NCI-H1930 (cell line): ENCODE data around the gene ZNF280D.

Source experiments
- DNase-seq, 2 experiments: peaks; one replicate each; lab custom pipeline; 2025; lab: John Stamatoyannopoulos, UW

ZNF280D gene

DNA sequence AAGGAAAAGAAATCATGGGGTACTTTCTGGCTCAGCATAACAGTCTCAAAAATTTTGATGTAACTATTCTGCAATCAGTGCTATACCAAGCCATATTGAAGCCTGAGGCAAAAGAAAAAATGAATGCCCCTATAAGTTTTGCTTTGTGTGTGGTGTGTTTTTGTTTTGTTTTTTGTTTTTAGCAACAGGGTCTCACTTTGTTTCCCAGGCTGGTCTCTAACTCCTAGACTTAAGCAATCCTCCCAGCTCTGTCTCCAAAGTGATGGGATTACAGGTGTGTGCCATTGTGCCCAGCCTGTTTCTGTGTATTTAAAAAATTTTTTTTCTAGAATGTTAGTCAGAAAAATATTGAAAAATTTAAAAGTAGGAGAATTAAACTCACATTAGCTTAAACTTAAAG, 93.2 kb downstream of the ZNF280D start:
- DNase-seq: no peak

DNA sequence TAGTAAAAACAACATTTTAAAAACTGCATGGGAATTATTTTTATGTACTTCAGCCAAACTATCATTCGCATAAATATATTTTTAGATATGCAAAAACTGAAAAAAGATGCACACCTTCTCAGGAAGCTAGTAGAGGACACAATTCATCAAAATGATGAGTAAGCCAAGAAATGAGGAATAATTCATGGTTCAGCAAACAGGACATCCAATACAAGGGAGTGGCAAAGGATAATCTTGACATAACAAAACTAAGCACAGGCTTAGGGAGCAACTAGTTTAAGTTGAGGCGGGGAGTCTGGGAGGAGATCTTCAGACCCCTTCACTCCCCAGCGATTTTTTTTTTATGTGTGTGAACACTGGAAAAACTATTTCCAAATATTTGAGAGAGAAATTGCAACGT, 93.7 kb downstream of the ZNF280D start:
- no peak for DNase-seq

DNA sequence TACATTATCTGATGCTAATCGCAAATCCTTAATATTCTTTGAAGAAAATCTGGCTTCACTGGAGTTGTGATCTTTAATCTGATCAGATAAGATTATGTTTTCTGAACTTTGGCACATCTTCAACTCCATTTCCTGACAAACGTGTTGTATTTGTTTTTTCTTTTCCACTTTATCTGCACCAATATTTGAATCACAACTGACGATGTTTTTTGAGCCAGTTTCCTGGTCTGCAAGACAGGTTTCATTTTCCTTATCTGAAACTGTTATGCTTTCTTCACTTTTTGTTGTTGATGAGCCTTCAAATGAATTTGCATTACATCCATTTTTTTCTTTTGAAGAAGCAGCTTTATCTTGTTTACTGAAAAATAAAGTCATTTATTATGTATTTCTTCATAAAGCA, 101.5 kb downstream of the ZNF280D start:
- DNase-seq: no peak

DNA sequence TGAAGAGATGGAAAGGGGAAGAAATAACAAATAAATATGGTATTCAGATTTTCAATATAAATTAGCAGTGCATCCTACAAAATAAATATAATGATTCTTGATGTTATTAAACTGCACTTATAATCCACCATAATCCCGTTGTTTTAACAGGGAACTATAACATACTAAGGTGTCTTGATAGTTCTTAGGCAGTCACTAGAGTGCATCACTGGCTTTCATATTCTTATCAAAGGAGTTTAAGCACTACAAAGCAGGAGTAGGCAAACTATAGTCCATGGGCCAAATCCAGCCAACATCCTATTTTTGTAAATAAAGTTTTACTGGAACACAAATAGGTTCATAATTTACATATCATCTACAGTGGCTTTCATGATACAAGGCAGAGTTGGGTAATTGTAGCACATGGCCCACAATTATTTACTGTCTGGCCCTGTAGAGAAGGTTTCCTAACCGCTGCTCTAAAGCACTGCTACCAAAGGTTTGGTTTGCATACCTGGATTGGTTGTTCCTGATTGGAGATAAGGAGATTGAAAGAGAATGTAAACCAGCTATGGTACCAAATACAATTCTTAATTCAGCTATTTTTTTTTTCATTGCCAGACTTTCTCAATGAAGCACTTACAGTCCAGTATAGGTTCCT, 104.3 kb downstream of the ZNF280D start:
- DNase-seq: no peak

DNA sequence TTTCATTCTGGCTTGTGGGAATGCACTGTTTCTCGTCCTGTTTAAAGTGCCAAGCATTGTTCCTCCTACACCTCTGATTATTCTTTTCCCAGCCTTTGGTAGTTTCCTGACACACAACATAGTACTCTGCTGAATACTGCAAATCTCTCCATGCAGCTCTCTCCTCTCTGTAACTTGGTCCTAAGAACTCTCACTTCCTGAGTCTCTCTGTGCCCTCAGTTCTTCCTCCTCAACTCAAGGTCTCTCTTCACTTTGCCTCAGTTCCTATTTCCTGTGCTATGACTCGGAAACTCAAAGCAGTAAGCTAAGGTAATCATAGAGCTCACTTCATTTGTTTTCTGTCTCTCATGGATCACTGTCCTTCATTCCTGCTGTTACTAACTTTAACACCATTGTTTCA, 113.4 kb downstream of the ZNF280D start:
- no peak for DNase-seq

DNA sequence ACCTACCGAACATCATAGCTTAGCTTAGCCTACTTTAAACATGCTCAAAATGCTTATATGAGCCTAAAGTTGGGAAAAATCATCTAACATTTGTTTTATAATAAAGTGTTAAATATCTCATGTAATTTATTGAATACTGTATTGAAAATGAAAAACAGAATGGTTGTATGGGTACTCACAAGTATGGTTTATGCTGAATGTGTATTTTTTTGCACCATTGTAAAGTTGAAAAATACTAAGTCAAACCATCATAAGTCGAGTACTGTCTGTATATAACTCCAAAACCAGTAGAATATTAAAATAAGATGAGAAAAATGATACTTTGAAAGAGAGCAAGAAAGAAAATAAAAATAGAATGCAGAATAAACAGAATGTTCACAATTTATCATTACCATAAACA, 115.7 kb downstream of the ZNF280D start:
- no peak for DNase-seq

DNA sequence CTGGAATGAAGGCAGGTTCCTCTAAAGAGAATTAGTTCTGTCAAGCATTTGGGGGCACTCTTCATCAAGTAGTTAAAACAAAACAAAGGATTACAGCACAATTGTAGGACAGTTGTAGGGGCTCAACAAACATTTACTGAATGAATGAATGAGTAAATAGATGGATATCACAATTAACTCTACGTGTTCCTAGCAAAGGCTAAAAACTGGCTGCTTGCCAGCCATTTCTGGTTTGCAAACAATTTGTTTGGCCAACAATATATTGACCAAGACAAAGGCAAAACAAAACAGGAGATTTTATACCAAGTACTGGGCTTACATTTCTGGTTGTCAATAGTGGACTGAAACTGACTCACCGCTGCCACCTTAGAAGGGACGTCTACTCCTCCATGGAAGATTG, 116.8 kb downstream of the ZNF280D start:
- DNase-seq: peak in 1 of 2 experiments; percentile 25

DNA sequence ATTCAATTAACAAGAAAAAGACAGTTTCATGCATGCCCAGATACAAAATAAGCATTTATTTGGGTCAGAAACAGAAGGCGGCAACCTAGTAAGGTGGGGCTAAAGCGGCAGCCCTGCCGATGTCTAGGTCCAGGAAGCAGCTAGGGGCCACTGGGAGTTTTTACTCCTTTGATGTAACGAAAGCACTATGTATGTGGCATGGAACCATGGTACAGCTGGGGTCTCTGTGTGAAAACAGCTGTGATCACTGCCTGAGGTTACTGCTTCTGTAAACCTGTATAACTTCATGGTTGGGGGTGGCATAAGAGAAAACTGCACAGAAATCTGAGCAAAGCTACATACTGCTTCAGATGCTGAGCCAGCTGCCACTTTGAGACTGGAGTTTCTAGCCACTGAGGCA, 119.5 kb downstream of the ZNF280D start:
- no peak for DNase-seq

DNA sequence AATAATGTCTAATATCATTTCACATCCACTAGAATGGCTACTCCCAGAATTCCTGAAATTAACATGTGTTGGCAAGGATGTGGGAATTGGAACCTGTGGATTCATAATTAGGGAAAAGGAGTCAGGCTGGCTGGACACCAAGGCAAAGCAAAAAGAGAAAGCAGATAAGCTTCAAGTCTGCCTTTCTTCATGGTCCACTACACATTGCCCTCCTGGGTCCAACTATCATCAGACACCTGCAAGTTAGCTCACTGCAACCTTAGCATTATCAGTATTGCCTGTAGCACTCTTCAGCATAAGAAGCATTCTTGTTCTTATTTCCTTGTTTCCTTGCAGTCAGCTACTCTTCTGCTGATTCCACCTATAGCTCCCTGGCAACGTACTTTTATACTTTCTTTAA, 124.3 kb downstream of the ZNF280D start:
- DNase-seq: no peak

DNA sequence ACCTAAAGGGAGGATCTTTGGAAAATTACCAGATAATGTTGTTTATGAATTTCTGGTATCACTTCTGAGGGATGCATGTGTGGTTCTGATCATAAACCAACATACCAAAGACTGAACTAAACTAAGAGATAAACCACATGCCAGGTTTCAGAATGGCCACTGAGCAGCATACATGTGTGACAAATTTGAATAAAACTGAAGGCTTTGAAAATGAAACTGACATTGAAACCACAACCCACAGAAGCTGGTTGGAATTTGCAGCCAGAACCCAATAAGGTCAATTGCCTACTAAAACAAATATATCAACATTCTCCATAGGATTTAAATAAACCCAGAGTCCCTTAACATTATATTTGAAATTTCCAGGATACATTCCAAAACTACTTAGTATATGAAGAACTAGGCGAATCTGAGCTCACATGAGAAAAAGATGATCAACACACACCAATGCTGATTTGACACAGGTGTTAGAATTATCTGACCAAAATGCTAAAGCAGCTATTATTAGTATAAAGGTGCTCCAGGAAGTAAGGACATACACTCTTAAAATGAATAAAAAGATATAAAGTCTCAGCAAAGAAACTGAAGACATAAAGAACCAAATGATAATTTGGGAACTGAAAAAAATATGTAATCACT, 125.0 kb downstream of the ZNF280D start:
- no peak for DNase-seq

DNA sequence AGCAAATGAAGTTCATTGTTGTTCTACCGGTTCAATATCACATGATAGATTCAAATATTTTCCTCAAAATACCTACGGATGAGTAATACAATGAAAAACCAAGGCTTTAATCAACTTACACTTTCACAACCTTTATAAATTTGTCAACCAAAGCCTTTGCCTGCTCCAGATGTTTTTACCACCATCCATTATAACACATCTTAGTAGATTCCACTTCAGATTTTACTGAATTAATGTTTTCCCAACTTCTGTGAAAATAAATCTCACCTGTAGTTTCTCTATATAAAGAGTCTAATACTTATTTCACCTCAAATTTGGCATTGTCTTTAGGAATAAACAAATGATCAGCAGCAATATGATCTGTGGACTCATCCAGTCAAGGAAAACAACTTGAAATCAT, 131.1 kb downstream of the ZNF280D start:
- DNase-seq: no peak

DNA sequence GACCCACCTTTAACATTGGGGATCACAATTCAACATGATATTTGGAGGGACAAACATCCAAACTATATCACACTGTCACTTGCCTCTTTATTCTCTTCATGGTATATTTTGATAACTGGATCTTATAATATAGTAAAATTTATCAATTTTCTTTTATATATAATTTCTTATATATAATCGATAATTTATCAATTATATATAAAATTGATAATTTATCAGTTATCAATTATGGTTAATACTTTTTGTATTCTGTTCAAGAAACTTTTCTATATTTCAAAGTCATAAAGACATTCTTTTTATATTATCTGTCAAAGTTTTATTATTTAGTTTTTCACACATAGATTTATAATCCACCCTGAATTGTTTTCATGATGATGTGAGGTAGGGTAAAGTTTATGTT, 132.9 kb downstream of the ZNF280D start:
- no peak for DNase-seq

DNA sequence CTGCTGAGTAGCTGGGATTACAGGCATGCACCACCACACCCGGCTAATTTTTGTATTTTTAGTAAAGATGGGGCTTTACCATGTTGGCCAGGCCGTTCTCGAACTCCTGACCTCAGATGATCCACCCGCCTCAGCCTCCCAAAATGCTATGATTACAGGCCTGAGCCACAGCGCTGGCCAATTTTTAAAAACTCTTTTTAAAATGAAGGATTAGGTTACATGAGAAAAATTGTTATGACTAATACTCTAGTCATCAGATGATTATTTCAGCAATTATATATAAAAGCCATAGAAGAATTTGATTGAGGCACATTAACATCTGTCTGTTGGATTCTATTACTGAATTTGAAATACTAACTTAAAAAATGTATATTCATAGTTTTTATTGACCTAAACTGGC, 134.3 kb downstream of the ZNF280D start:
- no peak for DNase-seq

DNA sequence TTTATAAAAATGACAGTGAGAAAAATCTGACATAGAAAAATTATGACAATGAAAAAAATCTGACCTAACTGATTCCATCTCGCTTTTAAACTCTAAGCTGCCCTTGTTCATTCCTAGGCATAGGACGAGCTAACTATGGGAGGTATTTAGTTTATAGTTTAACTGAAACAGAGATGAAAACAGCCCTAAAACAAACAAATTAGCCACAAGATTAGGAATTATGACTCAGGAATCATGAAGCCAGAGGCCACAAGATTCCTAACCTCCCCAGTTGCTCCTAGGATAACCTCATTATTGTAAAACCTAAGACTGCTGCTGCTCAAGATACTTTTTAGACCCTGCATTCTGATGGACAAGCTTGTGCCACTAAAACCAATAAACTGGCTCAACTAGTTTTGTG, 145.6 kb downstream of the ZNF280D start:
- no peak for DNase-seq

DNA sequence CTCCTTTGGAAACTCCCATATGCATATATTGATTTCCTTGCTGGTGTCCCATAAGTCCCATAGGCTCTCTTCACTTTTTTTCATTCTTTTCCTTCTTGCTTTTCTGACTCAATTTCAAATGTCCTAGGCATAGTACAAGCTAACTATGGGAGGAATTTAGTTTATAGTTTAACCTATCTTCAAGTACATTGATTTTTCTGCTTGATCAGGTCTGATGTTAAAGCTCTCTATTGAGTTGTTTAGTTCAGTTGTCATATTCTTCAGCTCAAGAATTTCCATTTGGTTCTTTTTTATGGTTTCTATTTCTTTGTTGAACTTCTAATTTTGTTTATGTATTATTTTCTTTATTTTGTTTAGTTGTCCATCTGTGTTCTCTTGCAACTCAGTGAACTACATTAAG, 147.1 kb downstream of the ZNF280D start:
- DNase-seq: no peak

DNA sequence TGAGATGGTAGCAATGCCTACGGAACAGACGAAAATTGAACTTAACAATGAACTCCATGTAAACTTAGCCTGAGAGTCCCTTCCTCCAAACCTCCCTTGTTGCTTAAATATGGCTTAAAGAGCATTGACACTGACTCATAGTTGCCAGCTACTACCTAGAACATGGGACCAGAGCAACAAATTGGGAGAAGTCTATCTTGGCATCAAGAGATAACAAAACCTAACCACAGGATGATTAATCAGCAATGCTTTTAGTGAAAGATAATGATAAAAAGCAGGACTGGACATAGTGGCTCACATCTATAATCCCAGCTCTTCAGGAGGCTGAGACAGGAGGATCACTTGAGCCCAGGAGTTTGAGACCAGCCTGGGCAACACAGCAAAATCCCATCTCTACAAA, 150.5 kb downstream of the ZNF280D start:
- DNase-seq: no peak
